Measurements from ENCODE around the gene TNS3.
"Not testable (repeated sequence)": the region's sequence is repeated elsewhere in the genome, so short reads cannot be mapped to it uniquely, and the experiment has no call there.

TNS3 gene

GRCh38 chr7:47581804-47582763 is at the start of gene TNS3:
Gene TNS3, minus strand, starts transcription at chr7:47582111. Its CDS starts 142,475 bp downstream, at chr7:47439636.
- no peak for DNase-seq (ENCODE audit: low read depth in 2 of 2)

GRCh38 chr7:47631711-47632110 is 49.8 kb upstream of the TNS3 start:
- DNase-seq (ENCODE audit: low read depth in 2 of 2): no peak

GRCh38 chr7:47627580-47628283 is 45.8 kb upstream of the TNS3 start:
- no peak for DNase-seq (ENCODE audit: low read depth in 2 of 2)

- DNase-seq (ENCODE audit: low read depth in 2 of 2): no peak
Measured at GRCh38 chr7:47625861-47626715, 44.2 kb upstream of the TNS3 start.

GRCh38 chr7:47624689-47625088 is 42.8 kb upstream of the TNS3 start:
- DNase-seq (ENCODE audit: low read depth in 2 of 2): no peak

DNA sequence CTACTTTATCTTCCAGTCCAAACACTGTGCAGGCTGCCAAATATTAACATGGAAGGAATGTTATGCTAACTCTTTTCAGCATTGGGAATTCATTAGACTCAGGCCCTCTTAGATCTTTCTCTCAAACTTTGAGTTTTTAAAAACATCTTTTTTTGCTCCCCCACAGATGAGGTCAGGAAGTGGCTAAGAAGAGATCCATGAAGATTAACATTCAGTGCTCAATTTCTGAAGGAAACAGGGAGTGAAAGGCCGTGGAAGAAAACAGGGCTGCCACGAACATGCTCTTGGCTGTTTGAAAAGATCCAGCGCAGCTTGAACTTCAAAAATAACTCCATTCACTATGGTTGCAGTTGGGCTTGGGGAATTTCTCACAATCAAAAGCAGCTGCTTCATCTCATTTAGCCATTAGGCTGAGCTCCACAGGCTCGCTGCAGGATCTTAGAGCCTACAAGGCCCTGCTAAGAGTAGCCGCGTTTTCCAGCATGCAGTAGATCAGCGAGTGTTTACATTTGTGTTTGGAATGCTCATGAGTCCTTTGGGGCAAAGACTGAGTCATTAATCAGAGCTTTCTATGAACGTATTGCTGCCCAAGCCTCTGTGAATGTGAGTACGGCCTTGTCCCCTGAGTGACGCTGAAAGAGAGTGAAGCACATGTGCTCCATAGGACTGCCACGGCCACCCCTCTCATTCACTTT is 41.2 kb upstream of the TNS3 start:
- no peak for DNase-seq (ENCODE audit: low read depth in 2 of 2)

DNA sequence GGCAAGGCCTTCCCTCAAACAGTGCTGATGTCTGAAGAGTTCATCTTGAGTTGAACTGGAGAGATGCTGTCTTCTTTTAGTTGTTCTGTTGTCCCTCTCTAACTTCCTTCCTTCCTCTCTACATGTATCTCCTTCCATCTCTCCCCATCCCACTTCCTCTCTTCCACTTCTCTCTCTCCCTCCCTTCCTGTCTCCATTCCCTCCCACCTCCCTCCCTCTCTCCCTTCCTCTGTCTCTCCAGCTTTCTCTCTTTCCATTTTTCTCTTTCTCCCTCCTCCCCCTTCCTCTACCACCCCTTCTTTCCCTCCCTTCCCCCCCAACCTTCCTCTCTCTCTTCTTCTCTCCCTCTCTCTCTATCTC is 40.7 kb upstream of the TNS3 start:
- DNase-seq (ENCODE audit: low read depth in 2 of 2): no peak

DNA sequence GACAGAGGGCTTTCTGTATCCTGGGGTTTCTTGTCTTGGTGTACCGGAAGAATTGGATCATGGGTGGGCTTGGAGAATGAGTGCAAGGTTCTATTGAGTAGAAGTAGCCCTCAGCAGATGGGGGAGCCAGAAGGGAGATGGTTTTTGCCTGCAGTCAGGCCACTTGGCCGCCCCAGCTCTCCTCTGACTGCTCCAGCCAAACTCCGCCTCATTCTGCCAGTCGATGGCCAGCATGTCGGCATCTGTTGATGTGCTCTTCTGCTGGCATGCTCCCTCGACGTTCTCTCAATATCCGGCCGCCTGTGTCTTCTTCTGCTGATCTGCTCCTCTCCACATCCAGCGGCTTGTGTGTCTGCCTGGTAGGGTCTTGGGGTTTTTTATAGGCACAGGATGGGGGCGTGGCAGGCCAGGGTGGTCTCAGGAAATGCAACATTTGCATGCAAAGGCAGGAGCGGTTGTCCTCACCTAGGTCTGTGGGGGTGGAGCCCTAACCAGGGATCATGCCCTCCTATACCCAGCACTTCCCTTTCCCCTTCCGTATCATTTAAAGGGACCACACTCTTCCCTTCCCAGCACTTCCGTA is 40.2 kb upstream of the TNS3 start:
- no peak for DNase-seq (ENCODE audit: low read depth in 2 of 2)

GRCh38 chr7:47621347-47621746 is 39.4 kb upstream of the TNS3 start:
- no peak for DNase-seq (ENCODE audit: low read depth in 2 of 2)

- no peak for DNase-seq (ENCODE audit: low read depth in 2 of 2)
Measured at GRCh38 chr7:47619806-47620205, 37.9 kb upstream of the TNS3 start.

DNA sequence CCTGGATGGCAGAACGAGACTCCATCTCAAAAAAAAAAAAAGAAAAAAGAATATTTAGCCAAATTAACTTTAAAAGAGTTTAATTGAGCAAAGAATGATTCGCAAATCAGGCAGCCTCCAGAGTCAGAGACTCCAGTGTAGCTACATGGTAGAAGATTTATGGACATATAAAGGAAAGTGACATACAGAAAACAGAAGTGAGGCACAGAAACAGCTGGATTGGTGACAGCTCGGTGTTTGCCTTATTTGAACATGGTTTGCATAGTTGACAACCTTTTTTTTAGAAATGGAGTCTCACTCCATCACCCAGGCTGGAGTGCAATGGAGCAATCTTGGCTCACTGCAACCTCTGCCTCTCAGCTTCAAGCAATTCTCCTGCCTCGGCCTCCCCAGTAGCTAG is 35.2 kb upstream of the TNS3 start:
- DNase-seq (ENCODE audit: low read depth in 2 of 2): no peak

DNA sequence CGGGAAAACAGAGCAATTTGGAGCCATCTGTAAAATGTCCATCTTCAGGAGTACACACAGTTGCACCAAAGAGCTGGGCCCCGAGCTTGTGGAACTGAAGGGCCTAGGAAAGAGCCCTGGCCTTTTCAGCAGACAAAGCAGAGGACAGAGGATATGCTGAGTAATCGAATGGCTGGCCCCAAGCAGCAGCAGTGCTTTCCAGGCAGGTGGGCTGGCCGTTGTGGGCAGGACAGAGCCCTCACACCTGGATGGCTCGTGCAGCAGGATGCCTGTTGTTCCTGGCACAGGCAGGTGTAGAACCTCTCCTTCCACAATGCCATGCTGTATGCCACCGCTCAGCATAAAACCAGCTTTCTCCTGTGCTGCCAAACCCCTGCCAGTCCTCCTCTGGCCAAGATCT is 32.5 kb upstream of the TNS3 start:
- no peak for DNase-seq (ENCODE audit: low read depth in 2 of 2)

DNA sequence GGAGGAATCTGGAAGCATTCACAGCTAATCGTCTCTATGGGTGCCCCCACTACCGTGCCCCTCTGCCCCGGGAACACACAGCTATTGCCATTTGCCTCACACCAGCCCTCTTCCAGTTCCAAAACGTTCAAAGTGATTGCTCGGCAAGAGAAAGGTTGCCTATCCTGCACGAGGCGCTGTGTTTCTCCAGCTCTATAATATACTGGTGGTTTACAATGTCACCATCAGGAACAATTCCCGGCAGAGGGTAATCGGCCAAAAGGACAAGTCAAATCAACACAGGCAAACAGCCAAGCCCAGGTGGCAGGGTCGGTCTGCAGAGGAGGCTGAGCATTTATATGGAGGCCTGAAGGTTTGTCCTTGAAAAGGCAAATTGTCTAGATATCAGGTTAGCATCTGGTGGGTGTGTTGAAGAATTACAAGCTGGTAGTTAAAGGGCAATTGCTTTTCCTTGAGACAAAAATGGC is 29.2 kb upstream of the TNS3 start:
- no peak for DNase-seq (ENCODE audit: low read depth in 2 of 2)

DNA sequence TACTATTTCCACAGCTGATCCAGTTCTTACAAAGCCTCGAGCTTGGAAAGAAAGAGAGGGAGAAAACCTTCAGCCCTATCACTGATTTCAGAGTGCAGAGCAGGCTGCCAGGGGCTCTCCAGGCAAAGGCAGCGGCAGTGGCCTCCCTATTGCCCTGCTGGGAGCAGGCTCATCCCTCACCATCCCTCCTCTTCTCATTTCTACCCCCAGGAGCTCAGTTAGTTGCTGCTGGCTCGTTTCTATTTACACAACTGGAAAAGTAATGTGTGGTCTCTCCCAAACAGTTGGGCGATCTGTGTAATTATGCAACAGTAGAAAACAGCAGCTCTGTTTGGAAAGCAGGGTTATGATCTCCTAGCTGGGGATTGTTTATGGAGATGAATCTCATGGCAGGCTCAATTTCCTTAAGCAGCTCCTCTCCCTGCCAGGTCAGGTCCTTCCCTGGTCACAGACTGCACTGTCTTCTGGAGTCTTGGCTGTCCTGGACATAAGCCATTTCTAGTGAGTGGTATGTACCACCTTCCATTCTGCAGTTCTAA is 28.7 kb upstream of the TNS3 start:
- DNase-seq (ENCODE audit: low read depth in 2 of 2): no peak

DNA sequence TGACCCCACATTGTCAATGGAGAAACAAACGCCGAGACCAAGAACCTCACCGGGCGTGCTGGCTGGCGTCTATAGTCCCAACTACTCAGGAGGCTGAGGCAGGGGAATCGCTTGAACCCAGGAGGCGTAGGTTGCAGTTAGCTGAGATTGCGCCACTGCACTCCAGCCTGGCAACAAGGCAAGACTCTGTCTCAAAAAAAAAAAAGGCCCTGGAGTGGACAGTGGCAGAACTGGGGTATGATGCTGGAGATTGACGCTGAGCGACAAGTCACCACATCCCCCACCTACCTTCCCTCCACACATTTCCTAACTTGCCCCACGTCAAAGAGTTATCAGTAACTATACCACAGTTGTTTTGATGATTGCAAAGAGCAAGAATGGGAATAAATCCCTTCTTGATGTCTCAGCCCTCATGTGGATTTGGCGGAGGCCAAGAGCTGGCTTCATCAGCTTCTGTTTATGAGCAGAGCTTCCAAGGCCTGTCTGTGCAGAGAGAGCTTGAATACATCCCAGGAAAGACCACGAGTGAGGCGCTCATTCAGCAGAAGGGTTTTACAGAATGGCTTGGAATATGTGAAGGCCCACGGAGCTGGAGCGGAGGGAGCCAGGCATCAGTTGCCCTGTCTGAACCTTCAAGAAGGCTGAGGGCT is 28.0 kb upstream of the TNS3 start:
- no peak for DNase-seq (ENCODE audit: low read depth in 2 of 2)

- not testable (repeated sequence) for DNase-seq (ENCODE audit: low read depth in 2 of 2)
Measured at GRCh38 chr7:47606593-47607046, 24.7 kb upstream of the TNS3 start.

DNA sequence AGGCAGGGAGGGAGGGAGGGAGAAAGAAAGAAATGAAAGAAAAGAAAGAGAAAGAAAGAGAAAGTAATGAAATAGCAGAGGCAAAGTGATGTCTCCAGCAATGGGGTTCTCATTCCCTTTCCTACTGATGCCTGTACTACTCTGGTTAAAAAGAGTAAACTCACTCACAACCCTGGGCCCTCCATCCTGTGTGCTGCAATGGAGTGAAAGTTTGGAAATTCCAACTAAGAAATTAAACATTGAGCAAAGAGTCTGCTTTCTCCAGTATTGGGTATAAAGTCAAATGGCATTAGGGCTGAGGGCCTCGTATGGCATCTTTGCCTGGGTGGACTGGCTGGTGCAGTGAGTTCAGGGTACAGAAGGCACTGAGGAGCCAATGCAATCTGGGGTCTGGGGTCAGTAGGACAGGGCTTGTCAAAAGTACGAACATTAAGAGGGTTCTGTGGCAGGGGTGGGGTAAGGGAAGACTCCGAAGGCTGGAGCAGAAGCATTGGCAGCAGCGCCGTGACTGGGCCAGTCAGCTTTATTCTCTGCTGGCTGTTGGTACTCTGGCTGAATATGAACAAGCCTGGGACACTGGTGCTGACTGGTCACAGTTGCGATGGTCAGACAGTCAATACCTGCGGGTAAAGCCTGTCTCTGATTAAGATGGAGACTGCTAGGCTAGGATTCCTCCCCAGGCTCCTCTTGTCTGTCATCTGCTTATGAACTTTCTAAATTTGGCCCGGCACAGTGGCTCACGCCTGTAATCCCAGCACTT is 24.1 kb upstream of the TNS3 start:
- DNase-seq (ENCODE audit: low read depth in 2 of 2): no peak

- DNase-seq (ENCODE audit: low read depth in 2 of 2): no peak
Measured at GRCh38 chr7:47604496-47604890, 22.6 kb upstream of the TNS3 start.

DNA sequence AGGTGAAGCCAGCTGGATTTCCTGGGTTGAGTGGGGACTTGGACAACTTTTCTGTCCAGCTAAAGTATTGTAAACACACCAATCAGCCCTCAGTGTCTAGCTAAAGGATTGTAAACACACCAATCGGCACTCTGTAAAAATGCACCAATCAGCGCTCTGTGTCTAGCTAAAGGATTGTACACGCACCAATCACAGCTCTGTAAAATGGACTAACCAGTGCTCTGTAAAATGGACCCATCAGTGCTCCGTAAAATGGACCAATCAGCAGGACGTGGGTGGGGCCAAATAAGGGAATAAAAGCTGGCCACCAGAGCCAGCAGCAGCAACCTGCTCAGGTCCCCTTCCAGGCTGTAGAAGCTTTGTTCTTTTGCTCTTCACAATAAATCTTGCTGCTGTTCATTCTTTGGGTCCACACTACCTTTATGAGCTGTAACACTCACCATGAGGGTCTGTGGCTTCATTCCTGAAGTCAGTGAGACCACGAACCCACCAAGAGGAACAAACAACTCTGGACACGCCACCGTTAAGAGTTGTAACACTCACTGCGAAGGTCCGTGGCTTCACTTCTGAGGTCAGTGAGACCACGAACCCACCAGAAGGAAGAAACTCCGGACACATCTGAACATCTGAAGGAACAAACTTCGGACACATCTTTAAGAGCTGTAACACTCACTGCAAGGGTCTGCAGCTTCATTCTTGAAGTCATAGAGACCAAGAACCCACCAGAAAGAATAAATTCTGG is 21.8 kb upstream of the TNS3 start:
- not testable (repeated sequence) for DNase-seq (ENCODE audit: low read depth in 2 of 2)
